ENCODE results near the gene SEMA7A. TPM values are rescaled to one million over a fixed set of nuclear protein-coding genes. Genes with fewer than 3 reads are reported as not detected.

Gene SEMA7A
- total RNA-seq, 4 donors from 2014 or later, result 0.20 to 5.6 (median 3.1) TPM

GRCh38 chr15:74413350-74414080 is 20.2 kb downstream of the SEMA7A start:
- intact Hi-C loops (cut with DNase I; ENCODE audit: low total_unique reads) (no loop called here), in situ Hi-C loops (cut with MboI; ENCODE audit: low pct_ligation_motif_present in 1 of 4, low pct_unique_long_range_greater_than_20kb in 1 of 4, low sequenced_read_pairs in 3 of 4) (no loop called here)
- no peaks in the 10 kb centered on the region for H3K4me1 ChIP-seq
- H3K27me3 ChIP-seq, result no peaks in the 10 kb centered on the region
- H3K27ac ChIP-seq, result no peak overlapping the region
- no peak overlapping the region for H3K4me3 ChIP-seq
- no peaks in the 10 kb centered on the region for H3K9me3 ChIP-seq
- no peak for TF ChIP-seq CTCF (IDR thresholded peaks at IDR 0.05)
- no peak for TF ChIP-seq EP300 (IDR thresholded peaks at IDR 0.05; ENCODE audit: low read depth)
- TF ChIP-seq POLR2A (IDR thresholded peaks at IDR 0.05), result no peak
- no peak for TF ChIP-seq POLR2AphosphoS5 (IDR thresholded peaks at IDR 0.05)
- H3K36me3 ChIP-seq, result no peaks in the 10 kb centered on the region
- no peak for DNase-seq
- 80% methylated on average over 9 of the region's 9 CpGs; no CpG with 5 or more reads in 1 of the 2 donors for WGBS, 2 donors (ENCODE audit: low coverage in 1 of 2)

GRCh38 chr15:74412159-74412558 is 21.6 kb downstream of the SEMA7A start:
- no peaks in the 10 kb centered on the region for H3K36me3 ChIP-seq
- TF ChIP-seq POLR2AphosphoS5 (IDR thresholded peaks at IDR 0.05), result no peak
- TF ChIP-seq POLR2A (IDR thresholded peaks at IDR 0.05), result no peak
- TF ChIP-seq CTCF (IDR thresholded peaks at IDR 0.05), result no peak
- no peak for TF ChIP-seq EP300 (IDR thresholded peaks at IDR 0.05; ENCODE audit: low read depth)
- no peaks in the 10 kb centered on the region for H3K4me1 ChIP-seq
- in situ Hi-C loops (cut with MboI; ENCODE audit: low pct_ligation_motif_present in 1 of 4, low pct_unique_long_range_greater_than_20kb in 1 of 4, low sequenced_read_pairs in 3 of 4) (no loop called here), intact Hi-C loops (cut with DNase I; ENCODE audit: low total_unique reads) (no loop called here)
- H3K27me3 ChIP-seq, result no peaks in the 10 kb centered on the region
- DNase-seq, result no peak
- H3K27ac ChIP-seq, result no peak overlapping the region
- no peak overlapping the region for H3K4me3 ChIP-seq
- WGBS, 2 donors (ENCODE audit: low coverage in 1 of 2), result 67% methylated on average over 1 to 6 of the region's 6 CpGs
- no peaks in the 10 kb centered on the region for H3K9me3 ChIP-seq

GRCh38 chr15:74411686-74412085 is 22.1 kb downstream of the SEMA7A start:
- in situ Hi-C loops (cut with MboI; ENCODE audit: low pct_ligation_motif_present in 1 of 4, low pct_unique_long_range_greater_than_20kb in 1 of 4, low sequenced_read_pairs in 3 of 4), result no loop called here
- Histone ChIP-seq H3K27ac (no peak overlapping the region), H3K4me3 (no peak overlapping the region), H3K9me3 (no peaks in the 10 kb centered on the region), H3K36me3 (no peaks in the 10 kb centered on the region), H3K27me3 (no peaks in the 10 kb centered on the region), H3K4me1 (no peaks in the 10 kb centered on the region)
- intact Hi-C loops (cut with DNase I; ENCODE audit: low total_unique reads), result no loop called here
- 93% methylated on average over 11 of the region's 12 CpGs; no CpG with 5 or more reads in 1 of the 2 donors for WGBS, 2 donors (ENCODE audit: low coverage in 1 of 2)
- TF ChIP-seq POLR2AphosphoS5 (IDR thresholded peaks at IDR 0.05), result no peak
- no peak for TF ChIP-seq CTCF (IDR thresholded peaks at IDR 0.05)
- no peak for TF ChIP-seq POLR2A (IDR thresholded peaks at IDR 0.05)
- TF ChIP-seq EP300 (IDR thresholded peaks at IDR 0.05; ENCODE audit: low read depth), result no peak
- no peak for DNase-seq

- Histone ChIP-seq H3K9me3 (no peaks in the 10 kb centered on the region), H3K36me3 (no peaks in the 10 kb centered on the region), H3K4me3 (no peak overlapping the region), H3K27ac (no peak overlapping the region), H3K4me1 (no peaks in the 10 kb centered on the region), H3K27me3 (no peaks in the 10 kb centered on the region)
- in situ Hi-C loops (cut with MboI; ENCODE audit: low pct_ligation_motif_present in 1 of 4, low pct_unique_long_range_greater_than_20kb in 1 of 4, low sequenced_read_pairs in 3 of 4), result no loop called here
- WGBS, 2 donors (ENCODE audit: low coverage in 1 of 2), result 95% methylated on average over 18 of the region's 18 CpGs; no CpG with 5 or more reads in 1 of the 2 donors
- DNase-seq, result no peak
- no peak for TF ChIP-seq POLR2AphosphoS5 (IDR thresholded peaks at IDR 0.05)
- no peak for TF ChIP-seq EP300 (IDR thresholded peaks at IDR 0.05; ENCODE audit: low read depth)
- no peak for TF ChIP-seq POLR2A (IDR thresholded peaks at IDR 0.05)
- no peak for TF ChIP-seq CTCF (IDR thresholded peaks at IDR 0.05)
- intact Hi-C loops (cut with DNase I; ENCODE audit: low total_unique reads), result no loop called here
Observed at GRCh38 chr15:74410502-74410901, 23.3 kb downstream of the SEMA7A start.

Data from transverse colon (tissue), 4 donors.